HEK293T (cell line): Measurements from ENCODE around the gene WDR27.

ENCODE experiments used
- CTBP1 ChIP-seq: fragments of 450-650 bp; IDR thresholded peaks from 2 replicates; pipeline ENCODE4 v1.6.1; 2016; ENCODE audit warnings: borderline replicate concordance
- HDGF ChIP-seq: fragments of 450-650 bp; IDR thresholded peaks from 2 replicates; pipeline ENCODE4 v1.6.1; 2017; ENCODE audit warnings: antibody characterized with exemption, borderline replicate concordance
- L3MBTL2 ChIP-seq: fragments of 450-650 bp; conservative IDR thresholded peaks from 2 replicates; pipeline ENCODE4 v1.6.1; 2016; ENCODE audit warnings: mild to moderate bottlenecking
- ZNF384 ChIP-seq: fragments of 450-650 bp; IDR thresholded peaks from 2 replicates; pipeline ENCODE4 v1.6.1; 2016

- TF ChIP-seq CTBP1, result no peak
- TF ChIP-seq HDGF, result no peak
- TF ChIP-seq L3MBTL2, result no peak
- TF ChIP-seq ZNF384, result no peak
These were observed 53.7 kb downstream of the WDR27 start for GRCh38 chr6:169648092-169648491.
